Fibroblast of the conjunctiva (primary cell): ENCODE measurements around the gene CFAP251.
"Not testable (repeated sequence)": the region's sequence is repeated elsewhere in the genome, so short reads cannot be mapped to it uniquely, and the experiment has no call there.

Experiments
- DNase-seq: peaks from one replicate; pipeline ENCODE4 v3.0.0-alpha.2; 2010; ENCODE audit warnings: low read depth

CFAP251 gene

DNA sequence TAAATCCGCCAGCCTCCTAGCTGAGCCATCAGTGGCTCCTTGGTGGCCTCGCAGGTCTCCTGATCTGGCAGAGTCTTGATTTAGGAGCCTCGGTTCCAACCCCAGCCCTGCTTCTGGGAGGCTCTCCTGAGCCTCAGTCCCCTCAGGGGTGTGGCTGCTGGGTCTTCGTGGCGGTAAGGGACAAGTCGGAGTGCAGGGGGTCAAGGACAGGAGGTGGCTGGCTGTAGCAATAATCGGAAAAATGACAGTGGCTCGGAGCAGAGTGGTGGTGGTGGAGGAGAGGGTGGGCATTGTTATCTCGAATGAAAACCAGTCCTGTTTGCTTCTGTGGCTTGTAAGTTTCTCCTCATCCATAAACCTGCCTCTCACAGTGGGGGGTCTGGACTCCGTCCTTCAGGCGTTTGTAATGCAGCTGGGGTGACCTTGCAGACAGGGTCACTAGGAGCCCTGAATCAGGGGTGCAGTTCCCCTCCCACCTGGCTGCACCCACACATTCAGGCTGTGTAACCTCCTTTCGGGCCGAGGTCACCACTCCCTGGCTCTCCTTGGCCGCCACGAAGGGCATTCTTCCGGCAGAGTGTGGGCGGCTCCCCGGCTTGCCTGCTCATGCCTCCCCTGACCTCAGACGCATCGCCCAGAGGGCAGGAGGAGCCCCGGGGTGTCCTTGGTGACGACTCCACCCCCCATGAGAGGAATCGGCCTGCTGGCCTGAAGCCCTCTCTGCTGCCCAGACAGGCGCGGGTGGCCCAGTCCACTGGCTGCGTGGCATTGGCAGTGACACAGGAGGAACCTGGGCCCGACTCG is 111.4 kb downstream of the CFAP251 start:
- DNase-seq, result no peak

DNA sequence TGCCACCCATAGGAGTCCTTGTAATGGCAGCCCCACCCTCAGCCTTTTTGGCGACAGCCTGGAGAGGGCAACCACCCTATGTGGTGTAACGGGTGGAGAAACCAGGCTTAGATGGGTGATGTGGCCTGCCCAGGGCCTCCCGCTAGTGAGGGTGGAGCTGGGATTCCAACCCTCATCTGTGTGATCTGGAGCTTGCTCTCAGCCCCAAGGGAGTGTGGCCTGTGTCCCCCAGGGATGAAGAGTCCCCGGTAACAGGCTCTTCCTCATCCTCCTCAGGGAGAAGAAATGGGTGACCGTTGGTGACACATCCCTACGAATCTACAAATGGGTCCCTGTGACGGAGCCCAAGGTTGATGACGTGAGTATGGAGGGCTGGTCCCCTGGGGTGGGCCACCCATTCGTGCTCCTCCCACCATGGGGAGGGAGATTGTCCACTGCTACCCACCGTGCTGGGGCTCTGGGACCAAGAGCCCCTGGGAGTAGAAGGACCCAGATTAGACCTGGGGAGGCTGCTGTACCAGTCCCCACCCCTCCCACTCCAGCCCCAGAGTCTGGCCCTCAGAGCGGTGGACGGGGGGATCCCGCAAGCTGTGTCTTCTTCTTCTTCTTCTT is 112.1 kb downstream of the CFAP251 start:
- DNase-seq, result no peak

DNA sequence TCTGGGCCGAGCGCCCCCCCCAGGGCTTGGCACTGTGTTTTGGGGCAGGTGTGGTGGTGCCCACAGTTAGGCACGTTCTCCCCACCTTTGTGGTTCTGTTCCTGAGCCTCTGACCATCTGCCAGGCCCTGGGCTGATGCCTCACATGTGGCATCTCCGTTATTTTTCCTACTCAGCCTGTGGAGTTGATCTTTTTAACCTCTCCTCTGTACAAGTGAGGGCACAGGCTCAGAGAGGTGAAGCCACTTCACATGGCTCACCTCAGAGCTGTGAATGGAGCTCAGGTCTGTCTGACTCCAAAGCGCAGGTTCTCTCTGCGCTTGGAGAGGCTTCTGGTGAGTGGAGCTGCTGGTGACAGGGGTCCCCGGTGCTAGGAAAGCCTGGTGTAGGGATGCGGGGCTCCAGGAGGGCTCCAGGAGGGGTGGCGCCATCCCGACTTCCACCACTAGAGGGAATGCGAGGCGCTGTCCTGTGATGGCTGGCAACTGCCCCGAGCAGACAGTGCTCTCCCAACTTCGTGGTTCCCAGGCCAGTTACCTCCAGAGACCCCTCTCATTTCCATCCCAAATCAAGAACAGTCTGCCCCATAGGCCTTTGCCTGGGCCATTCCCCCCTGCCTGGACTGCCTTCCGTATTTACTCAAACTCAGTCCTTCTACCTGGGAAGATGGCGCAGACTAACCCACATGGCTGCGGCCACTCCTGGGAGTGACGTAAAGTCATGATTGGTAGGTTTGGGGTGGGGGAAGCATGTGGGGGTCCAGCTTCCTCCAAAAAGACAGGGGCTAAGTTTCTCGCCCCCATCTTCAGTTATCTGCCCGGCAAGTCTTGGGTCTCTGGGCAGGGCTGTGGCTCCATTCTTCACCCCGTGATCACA is 113.2 kb downstream of the CFAP251 start:
- no peak for DNase-seq

DNA sequence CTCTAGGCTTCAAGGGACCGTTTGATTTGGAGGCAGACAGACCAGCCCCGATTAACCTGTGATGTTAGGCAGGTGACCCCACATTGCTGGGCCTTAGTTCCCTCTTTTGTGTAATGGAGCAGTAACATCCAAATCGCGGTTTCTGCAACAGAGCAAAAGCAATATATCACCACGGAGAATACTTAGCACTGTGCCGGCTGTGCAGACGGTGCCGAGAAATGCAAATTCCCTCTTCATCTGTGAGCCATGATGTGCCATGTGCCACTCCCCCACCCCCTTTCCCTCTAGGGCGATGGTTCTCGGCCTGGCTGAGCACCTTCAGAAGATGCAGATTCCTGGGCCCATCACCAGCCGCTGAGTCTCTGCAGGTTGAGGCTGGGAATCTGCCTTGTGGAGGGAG is 114.2 kb downstream of the CFAP251 start:
- no peak for DNase-seq

DNA sequence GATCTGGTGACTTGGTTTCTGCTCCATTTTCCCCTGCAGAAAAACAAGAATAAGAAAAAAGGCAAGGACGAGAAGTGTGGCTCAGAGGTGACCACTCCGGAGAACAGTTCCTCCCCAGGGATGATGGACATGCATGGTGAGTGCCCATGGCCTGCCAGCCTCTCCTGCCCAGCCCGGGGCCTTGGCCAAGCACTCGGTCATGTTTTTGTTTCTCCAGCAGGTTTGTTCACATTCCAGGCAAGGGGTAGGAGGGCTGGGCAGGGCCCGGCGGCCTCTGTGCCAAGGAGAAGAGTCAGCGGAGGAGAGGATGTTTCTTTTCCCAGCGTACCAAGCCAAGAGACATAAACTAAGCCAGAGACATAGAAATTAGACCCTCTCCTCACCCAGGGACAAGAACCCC is 116.9 kb downstream of the CFAP251 start:
- DNase-seq, result no peak

DNA sequence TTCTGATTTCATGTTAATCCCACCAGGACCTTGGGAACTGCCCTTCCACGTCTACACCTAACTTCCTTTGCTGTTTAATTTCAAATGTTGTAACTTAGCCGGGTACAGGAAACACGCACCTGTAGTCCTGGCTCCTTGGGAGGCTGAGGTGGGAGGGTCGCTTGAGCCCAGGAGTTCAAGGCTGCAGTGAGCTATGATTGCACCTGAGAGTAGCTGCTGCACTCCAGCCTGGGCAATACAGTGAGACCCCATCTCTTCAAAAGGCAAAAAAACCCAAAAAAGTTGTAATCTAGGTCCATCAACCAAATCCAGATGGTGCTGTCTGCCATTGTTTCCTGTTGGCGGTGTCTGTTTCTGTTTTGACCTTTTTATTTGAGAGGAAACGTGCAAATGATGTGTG is 117.8 kb downstream of the CFAP251 start:
- no peak for DNase-seq

DNA sequence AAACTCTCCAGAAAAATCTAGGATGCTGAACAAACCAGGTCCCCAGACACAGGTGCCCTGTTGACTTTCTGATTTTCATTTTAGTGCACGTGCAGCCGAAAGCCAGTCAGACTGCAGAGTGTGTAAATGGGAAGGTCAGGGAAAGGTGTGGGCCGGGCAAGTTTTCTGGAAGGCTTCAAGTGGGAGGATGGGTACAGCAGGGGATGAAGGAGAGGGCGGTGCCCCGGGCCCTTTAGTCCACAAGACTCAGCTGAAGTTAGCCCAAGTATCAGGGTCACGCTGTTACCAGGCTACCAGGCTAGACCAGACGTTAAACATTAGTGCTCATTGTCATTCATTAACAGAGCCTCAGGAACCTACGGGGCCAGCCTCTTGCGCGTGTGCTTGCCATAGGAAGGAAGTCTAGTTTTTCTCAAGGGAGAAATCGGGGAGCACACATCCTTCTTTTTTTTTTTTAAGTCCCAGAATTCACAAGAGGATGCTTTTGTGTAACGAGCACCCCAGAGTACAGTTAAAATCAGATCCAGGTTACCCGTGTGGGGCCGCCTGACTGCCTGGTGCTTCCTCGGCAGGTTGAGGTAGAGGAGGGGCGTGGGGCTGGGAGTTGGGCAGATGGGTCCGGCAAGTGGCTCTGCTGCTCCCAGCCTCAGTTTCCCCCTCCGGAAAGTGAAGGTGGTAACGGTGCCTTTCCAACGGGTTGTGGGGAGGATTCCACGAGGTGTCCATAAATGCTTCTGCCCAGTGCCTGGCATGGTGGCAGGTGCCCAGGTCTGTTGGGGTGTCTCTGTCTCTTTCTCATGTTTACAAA is 122.4 kb downstream of the CFAP251 start:
- no peak for DNase-seq

DNA sequence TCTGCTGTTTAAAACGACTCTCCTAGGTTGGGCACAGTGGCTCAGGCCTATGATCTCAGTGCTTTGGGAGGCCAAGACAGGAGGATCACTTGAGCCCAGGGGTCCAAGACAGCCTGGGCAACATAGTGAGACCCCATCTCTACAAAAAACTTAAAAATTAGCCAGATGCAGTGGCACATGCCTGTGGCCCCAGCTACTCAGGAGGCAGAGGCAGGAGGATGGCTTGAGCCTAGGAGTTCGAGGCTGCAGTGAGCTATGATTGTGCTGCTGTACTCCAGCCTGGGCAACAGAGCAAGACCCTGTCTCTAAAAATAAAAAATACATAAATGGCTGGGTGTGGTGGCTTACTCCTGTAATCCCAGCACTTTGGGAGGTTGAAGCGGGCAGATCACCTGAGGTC is 123.1 kb downstream of the CFAP251 start:
- DNase-seq, result not testable (repeated sequence)

DNA sequence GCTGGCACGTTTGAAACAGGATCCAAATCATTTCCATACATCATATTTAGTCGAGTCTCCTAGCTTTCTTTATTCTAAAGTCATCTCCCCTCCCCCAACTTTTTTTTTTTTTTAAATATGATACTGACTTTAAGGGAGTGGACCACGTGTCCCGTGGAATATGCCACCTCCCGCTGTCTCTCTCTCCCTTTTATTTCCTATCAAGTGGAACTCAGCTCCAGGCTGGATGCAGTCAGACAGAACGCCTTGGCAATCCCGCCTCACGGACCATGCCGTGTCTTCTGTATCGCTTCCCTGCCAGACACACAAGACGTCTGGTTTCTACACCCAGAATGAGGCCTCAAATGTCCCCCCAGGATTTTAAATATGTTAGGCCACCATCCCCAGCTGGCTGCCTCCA is 124.5 kb downstream of the CFAP251 start:
- no peak for DNase-seq

DNA sequence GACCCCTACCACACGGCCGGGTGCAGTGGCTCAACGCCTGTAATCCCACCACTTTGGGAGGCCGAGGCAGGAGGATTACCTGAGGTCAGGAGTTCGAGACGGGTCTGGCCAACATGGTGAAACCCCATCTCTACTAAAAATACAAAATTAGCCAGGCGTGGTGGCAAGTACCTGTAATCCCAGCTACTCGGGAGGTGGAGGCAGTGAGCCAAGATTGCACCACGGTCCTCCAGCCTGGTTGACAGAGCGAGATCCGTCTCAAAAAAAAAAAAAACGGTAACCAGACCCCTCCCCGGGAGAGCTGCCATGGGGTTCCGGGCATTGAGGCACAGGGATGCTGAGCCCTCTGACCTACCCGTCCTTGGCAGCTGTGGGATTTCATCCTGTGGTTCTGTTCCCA is 125.1 kb downstream of the CFAP251 start:
- no peak for DNase-seq

DNA sequence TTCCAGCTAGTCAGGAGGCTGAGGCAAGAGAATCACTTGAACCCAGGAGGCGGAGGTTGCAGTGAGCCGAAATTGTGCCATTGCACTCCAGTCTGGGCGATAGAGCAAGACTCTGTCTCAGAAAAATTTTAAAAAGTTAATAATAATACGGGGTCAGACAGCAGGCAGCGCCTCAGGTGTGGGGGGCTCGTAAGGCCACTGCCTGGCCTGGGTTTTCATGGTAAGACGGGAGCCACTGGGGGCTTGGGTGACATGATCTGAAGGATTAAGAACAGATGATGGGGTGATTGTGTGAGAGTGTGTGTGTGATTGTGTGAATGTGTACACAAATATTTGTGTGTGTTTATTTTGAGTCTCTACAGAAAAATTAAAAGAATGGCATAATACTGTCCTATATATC is 126.9 kb downstream of the CFAP251 start:
- DNase-seq, result no peak

DNA sequence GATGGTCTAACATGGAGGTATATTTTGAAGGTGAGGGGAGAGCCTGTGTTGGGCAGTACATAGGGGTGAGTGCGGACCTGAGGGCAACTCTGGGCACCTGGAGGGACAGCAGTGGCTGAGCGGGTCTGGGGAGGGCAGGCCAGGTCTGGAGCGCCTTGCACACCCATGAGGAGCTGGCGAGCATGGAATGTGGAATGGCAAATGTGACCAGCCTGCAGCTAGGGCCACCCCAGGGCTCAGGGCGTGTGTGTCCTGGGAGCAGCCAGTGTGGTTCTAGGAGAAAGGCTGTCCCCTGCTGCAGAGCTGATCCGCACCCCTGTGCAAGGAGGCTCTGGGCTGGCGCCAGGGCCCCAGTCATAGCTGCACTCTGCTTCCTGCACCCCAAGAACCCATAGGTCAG is 127.8 kb downstream of the CFAP251 start:
- no peak for DNase-seq

DNA sequence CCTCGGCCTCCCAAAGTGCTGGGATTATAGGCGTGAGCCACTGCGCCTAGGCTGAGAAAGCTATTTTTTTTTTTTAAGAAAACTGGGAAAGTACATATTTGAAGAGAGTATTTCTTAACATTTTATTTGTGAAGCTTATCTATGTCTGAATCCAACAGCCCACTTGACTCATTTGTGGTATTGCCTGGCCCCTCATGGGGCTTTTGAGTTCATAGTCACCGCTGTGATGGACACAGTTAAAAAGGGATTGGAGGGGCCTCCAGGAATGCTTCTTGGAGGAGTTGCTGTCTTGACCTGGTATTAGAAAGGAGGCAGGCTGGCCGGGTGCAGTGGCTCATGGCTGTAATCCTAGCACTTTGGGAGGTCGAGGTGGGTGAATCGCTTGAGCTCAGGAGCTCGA is 129.8 kb downstream of the CFAP251 start:
- DNase-seq, result no peak

DNA sequence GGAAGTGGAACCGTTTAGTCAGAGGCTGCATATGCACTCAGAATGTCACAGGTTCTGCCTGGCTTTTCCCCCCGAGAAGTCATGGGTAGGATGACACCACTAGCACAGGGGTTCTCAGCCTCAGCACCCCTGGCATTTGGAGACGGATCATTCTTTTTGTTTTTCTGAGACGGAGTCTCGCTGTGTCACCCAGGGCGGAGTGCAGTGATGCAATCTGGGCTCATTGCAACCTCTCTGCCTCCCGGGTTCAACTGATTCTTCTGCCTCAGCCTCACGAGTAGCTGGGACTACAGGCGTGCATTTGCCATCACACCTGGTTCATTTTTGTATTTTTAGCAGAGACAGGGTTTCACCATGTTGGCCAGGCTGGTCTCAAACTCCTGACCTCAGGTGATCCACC is 131.4 kb downstream of the CFAP251 start:
- DNase-seq, result no peak

DNA sequence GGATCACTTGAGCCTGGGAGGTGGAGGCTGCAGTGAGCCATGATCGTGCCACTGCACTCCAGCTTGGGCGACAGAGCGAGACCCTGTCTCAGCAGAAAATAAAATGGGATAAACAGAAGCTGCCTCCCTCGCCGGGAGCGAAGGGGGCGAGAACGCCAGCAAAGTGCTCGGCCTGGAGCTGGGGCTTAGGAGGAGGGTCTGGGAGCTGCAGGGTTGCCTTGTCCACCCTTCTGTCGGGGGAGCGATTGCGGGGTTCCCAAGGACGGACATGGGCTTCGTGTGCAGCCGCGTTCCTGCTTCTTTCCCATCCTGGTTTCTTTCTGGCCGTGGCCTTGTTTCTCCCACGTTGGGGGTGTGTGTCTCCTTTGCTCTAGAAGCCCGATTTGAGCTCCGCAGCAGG is 132.3 kb downstream of the CFAP251 start:
- no peak for DNase-seq

DNA sequence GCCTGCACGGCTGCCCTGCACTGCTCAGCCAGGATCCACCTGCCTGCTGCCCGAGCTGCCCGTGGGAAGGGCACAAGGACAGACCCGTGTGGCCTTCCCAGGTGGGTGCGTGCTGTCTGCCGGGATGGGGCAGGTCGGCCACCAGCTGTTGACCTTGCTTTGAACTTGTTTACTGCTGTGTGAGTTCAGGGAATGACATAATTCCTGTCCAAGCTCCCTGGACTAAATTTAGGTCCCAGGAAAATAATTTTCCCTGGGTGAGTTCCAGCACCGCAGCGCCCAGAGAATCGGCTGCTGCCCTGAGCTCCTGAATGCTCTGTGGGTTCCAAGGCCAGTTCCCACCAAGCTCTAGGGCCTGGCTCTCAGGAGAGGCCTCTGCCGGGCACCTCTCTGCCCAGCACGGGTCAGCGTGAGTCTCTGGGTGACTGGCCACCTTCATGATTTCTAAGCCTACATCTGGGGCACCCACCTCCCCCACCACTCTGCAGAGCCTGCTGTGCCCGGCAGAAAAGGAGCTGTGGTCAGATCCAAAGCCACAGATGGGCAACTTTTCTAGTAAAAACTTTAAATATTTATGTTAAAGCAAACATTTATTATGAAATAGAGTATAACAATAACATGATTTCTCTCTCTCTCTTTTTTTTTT is 133.0 kb downstream of the CFAP251 start:
- no peak for DNase-seq

DNA sequence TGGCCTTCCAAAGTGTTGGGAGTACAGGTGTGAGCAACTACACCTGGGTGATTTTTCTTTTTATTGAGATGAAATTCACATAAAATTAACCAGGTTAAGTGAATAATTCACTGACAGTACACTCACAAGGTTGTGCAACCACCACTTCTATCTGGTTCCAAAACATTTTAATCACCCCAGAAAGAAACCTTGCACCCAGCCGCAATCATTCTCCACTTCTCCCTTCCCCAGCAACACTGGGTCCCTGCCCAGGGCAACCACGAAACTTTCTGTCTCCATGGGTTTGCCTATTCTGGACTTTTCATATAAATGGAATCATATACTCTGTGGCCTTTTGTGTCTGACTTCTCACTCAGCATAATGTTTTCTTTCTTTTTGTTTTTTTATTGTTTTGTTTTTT is 133.9 kb downstream of the CFAP251 start:
- DNase-seq, result no peak
